Bronchial epithelial cell (primary cell): Measurements from ENCODE around the gene CAMSAP3. TPM values are rescaled to one million over a fixed set of nuclear protein-coding genes. Genes with fewer than 3 reads are reported as not detected.

Experiments
- DNase-seq: peaks from one replicate; pipeline ENCODE4 v3.0.0-alpha.2; 2010; ENCODE audit warnings: low read depth
- FAIRE-seq: peaks from 2 replicates; lab custom pipeline; 2011; peaks lifted over from hg19 to GRCh38; lab: Jason Lieb, UNC
- H3K27me3 ChIP-seq: 2 replicates; pipeline ENCODE4 v1.5.1; 2011; ENCODE audit warnings: low read length; ENCODE audit not compliant: control insufficient read depth, insufficient read depth
- H3K36me3 ChIP-seq: 2 replicates; pipeline ENCODE4 v1.5.1; 2011; ENCODE audit warnings: low read length; ENCODE audit not compliant: control insufficient read depth, insufficient read depth
- H3K4me3 ChIP-seq: 2 replicates; pipeline ENCODE4 v1.5.1; 2011; ENCODE audit warnings: mild to moderate bottlenecking, low read depth, low read length, control low read depth
- CTCF ChIP-seq: IDR thresholded peaks from 2 replicates; pipeline ENCODE4 v1.5.1; 2011; ENCODE audit warnings: mild to moderate bottlenecking, moderate library complexity, low read length, control low read depth, inconsistent platforms; ENCODE audit not compliant: insufficient read depth, severe bottlenecking
- total RNA-seq: library from RNA; depleted of rRNA; stranded (reverse); fragments of >200 nt; gene quantifications from 2 replicates; pipeline ENCODE4 v1.2.1, GENCODE V29; 2014

Gene CAMSAP3
- total RNA-seq, 1 donor from 2014 or later = 2.4 TPM

- TF ChIP-seq CTCF = no peak
- DNase-seq (no peak), FAIRE-seq (no peak)
- no peak overlapping the region for H3K4me3 ChIP-seq
- no peaks in the 10 kb centered on the region for H3K27me3 ChIP-seq
- H3K36me3 ChIP-seq = peaks cover 37% of the 10 kb centered on the region
These were observed 23.3 kb downstream of the CAMSAP3 start for GRCh38 chr19:7618771-7619510.

GRCh38 chr19:7619671-7620441 lies 24.2 kb downstream of the CAMSAP3 start:
- Histone ChIP-seq H3K27me3 (no peaks in the 10 kb centered on the region), H3K36me3 (peaks cover 40% of the 10 kb centered on the region), H3K4me3 (no peak overlapping the region)
- DNase-seq (no peak), FAIRE-seq (no peak)
- TF ChIP-seq CTCF = no peak

GRCh38 chr19:7620442-7621412 lies 25.1 kb downstream of the CAMSAP3 start:
- DNase-seq (no peak), FAIRE-seq (no peak)
- Histone ChIP-seq H3K36me3 (peaks cover 44% of the 10 kb centered on the region), H3K27me3 (no peaks in the 10 kb centered on the region), H3K4me3 (no peak overlapping the region)
- TF ChIP-seq CTCF = no peak

- FAIRE-seq (peak; percentile 95), DNase-seq (no peak)
- no peaks in the 10 kb centered on the region for H3K27me3 ChIP-seq
- no peak overlapping the region for H3K4me3 ChIP-seq
- TF ChIP-seq CTCF = no peak
- H3K36me3 ChIP-seq = peaks cover 50% of the 10 kb centered on the region
These were observed 27.4 kb downstream of the CAMSAP3 start for GRCh38 chr19:7622933-7623685.
